ENCODE measurements around the gene LYPD1.

The LYPD1 gene

DNA sequence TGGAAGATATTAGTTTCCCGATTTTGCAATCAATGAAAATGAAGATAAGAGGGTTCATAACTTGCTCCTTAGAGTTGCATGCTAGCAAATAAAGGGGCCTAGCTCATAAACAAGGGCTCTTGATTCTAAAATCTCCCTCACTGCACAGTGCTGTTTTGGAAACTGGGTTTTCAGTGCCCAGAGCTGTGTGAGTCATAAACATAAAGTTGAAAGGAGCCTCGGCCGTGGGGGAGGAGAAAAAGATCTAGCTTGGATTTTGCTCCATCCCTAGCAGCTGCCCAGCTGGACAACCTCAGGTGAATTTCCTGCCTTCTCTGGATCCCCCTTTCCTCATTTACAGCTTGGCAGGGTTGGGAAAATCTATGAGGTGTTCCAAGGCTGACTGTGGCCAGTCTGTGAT is 42.5 kb downstream of the LYPD1 start:
- no peak for DNase-seq (ENCODE audit: insufficient read length, low spot score)
- TF ChIP-seq, protein P1, sequence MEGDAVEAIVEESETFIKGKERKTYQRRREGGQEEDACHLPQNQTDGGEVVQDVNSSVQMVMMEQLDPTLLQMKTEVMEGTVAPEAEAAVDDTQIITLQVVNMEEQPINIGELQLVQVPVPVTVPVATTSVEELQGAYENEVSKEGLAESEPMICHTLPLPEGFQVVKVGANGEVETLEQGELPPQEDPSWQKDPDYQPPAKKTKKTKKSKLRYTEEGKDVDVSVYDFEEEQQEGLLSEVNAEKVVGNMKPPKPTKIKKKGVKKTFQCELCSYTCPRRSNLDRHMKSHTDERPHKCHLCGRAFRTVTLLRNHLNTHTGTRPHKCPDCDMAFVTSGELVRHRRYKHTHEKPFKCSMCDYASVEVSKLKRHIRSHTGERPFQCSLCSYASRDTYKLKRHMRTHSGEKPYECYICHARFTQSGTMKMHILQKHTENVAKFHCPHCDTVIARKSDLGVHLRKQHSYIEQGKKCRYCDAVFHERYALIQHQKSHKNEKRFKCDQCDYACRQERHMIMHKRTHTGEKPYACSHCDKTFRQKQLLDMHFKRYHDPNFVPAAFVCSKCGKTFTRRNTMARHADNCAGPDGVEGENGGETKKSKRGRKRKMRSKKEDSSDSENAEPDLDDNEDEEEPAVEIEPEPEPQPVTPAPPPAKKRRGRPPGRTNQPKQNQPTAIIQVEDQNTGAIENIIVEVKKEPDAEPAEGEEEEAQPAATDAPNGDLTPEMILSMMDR (IDR thresholded peaks at IDR 0.05; ENCODE audit: insufficient read depth, missing control alignments), result no peak
- FAIRE-seq, result no peak

DNA sequence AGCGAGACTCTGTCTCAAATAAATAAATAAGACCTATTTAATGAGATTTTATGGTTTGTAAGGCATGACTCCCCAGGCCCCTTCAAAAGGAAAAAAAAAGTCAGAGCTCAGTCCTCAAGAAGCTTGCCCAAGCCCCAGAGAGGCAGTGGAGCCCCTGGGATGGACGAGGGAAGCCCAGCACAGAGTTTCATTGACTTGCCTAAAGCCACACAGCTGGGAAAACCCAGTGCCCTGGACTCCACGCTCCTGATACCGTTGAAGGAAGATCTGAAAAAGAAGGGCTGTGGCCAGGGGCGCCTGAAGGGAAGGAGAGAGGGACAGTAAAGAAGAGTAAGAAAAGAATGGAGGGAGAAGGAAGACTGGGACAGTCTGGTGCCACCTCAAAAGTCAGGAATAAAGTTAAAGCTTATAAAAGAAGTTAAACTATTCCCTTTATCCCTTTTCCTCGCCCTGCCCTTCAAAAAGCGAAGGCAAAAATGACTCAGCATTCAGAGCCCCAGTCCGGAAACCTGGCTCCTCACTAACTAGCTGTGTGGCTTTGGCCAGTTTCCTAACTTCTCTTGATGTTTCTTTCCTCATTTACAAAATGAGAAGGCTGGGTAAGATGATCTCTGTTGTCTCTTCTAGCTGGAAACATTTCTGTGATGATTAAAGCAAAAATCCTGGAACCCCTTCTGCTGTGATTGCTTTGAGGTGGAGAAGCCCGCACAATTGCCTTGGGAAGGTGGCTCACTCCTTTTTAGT is 46.7 kb downstream of the LYPD1 start:
- TF ChIP-seq, protein P1 (IDR thresholded peaks at IDR 0.05; ENCODE audit: insufficient read depth, missing control alignments), result no peak
- DNase-seq (ENCODE audit: insufficient read length, low spot score), result no peak
- no peak for FAIRE-seq

DNA sequence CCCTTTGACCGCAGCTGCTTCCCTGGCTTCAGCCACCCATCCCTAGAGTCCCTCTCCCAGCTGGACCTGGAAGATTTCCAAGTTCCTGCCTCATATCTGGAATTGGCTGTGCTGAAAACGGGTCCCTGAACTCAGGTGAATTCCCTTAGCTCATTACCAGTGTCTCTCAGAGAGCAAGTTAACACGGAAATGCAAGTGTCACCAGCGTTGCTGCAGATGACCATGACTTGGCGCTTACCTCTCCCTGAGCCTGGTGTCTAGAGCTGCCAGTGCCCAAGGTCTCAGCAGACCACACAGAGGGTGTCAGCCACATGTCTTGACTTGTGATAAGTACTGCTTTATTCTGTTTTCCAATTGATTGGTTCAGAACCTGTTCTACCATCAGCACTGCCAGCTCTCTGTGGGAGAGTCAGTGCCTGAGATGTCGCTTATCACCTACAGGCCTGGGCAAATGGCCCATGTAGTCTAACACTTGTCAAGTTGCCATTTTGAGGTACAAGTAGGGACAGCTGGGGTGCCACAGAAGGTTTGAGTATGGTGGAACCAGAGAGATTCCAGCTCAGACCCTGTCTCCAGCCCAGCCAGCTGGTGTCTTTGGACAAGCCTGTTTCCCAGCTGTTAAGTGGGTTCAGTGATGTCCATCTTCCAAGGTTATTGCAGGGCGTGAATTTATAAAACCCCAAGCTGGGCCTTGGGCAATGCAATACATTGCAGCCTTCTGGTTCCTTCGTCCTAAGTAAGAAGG is 48.7 kb downstream of the LYPD1 start:
- TF ChIP-seq, protein P1 (IDR thresholded peaks at IDR 0.05; ENCODE audit: insufficient read depth, missing control alignments), result no peak
- FAIRE-seq (no peak), DNase-seq (ENCODE audit: insufficient read length, low spot score) (no peak)

DNA sequence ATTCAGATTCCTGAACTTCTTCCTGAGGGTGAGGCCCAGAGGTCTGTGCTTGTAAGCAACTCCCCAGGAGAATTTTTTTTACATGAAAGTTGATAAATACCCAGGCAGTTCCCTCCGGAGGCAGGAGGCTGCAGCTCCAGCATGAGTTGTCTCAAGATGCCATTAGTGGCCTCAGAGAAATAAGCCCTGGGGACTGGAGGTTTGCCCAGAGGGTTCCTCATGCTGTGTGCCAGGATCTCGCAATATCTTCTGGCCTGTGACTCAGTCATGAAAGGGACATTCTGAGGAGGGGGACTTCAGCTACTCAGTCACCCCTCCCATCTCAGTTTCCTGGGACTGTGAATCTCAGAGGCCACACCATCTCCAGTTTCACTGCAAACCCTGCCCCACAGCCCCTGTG is 49.9 kb downstream of the LYPD1 start:
- DNase-seq (ENCODE audit: insufficient read length, low spot score) (no peak), FAIRE-seq (no peak)
- TF ChIP-seq, protein P1 (IDR thresholded peaks at IDR 0.05; ENCODE audit: insufficient read depth, missing control alignments), result no peak

DNA sequence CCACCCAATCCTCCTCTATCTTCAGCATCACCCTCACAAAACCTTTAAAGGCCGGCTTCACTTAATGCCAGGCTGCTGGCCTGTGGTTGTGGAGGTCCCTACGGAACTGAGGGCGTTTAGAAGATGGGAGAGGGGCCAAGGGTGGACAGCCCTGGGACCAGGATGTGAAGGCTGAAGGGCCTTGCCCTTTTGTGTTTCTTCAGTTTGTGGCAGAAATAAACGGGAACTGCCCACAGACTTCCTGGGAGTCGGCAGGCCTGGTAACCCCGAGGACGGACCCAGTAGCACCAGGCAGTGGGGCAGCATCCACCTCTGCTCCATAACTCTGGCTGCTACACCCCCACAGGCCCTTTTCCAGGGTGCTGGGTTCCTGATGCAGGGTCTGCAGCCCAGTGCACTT is 51.3 kb downstream of the LYPD1 start:
- TF ChIP-seq, protein P1 (IDR thresholded peaks at IDR 0.05; ENCODE audit: insufficient read depth, missing control alignments), result no peak
- no peak for FAIRE-seq

DNA sequence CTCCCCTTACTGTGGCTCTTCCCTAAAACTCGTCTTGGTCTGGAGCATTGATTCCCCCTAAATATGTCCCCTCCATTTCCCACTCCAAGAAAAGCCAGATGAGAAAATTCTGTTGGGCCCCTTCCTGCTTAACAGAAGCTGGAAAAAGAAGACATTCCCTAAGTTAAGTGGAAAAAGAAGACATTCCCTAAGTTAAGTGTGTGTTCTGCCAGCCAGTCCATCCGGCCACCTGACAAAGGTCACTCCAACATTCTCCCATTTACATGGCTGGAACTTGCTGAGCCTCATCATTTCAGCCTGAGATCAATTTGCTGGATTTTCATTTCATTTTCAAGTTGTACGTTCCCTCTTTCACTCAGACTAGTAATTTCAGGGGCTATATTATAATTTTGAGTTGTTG is 52.0 kb downstream of the LYPD1 start:
- TF ChIP-seq, protein P1 (IDR thresholded peaks at IDR 0.05; ENCODE audit: insufficient read depth, missing control alignments), result no peak
- FAIRE-seq, result no peak
- no peak for DNase-seq (ENCODE audit: insufficient read length, low spot score)

More for the DNA sequence above, 51.3 kb downstream of the LYPD1 start:
- DNase-seq (ENCODE audit: insufficient read length, low spot score), result no peak
